ENCODE data around the gene KCNK13.
"Not testable (repeated sequence)": the region's sequence is repeated elsewhere in the genome, so short reads cannot be mapped to it uniquely, and the experiment has no call there.

KCNK13 gene

DNA sequence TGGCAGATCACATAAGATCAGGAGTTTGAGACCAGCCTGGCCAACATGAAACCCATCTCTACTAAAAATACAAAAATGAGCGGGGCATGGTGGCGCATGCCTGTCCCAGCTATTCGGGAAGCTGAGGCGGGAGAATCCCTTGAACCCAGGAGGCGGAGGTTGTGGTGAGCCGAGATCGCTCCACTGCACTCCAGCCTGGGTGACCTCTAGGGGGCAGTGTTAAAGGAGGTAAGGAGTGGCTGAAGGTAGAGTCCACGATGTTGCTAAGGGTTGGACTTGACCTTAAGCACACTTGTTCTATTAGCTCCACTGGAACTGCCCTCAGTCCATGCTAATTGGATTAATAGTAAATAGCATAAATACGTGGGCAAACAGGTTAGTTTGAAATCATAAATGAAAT, 132.1 kb downstream of the KCNK13 start:
- DNase-seq (ENCODE audit: low read depth), result no peak

DNA sequence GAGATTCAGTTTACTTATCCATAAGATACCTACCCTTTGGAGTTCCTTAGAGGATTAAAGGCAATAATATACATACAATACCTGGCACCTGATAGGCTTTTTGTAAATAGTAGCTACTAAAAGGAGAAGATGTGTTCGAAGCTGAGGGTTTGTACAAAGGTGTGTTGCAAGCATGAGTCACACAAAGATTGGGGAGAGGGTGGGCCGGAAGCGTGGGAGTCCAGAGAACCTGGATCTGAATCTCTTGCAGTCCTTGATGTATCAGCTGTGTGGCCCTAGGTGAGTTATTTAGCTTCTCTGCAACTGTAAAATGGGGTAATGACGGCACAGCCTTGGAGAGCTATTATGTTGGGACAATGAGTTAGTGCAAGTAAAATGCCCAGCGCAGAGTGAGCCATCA, 132.9 kb downstream of the KCNK13 start:
- DNase-seq (ENCODE audit: low read depth), result no peak

DNA sequence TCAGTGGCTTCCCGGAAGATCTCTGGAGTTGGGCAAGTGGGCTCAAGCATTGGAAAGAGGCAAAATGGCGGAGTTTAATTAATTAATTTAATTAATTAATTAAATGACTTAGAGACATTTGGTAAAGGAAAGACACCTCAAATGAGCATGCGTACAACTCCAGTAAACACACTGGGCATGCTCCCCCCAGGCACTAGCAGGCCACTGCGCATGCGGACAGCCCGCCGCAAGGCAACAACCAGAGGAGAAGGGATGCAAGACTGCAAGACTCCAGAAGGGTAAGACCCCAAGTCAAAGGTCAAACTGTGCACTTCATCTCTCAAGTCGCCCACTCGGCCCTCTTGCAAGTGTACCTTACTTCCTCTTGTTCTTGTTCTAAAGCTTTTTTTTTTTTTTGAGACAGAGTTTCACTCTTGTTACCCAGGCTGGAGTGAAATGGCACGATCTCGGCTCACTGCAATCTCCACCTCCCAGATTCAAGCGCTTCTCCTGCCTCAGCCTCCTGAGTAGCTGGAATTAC, 136.8 kb downstream of the KCNK13 start:
- no peak for DNase-seq (ENCODE audit: low read depth)

DNA sequence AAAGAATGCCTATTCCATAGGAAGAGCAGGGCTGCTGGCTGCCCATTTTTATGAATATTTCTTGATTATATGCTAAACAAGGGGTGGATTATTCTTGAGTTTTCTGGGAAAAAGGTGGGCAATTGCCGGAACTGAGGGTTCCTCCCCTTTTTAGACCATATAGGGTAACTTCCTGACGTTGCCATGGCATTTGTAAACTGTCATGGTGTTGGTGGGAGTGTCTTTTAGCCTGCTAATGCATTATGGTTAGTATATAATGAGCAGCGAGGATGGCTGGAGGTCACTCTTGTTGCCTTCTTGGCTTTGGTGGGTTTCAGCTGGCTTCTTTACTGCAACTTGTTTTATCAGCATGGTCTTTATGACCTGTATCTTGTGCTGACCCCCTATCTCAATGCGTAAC, 138.8 kb downstream of the KCNK13 start:
- DNase-seq (ENCODE audit: low read depth), result not testable (repeated sequence)

DNA sequence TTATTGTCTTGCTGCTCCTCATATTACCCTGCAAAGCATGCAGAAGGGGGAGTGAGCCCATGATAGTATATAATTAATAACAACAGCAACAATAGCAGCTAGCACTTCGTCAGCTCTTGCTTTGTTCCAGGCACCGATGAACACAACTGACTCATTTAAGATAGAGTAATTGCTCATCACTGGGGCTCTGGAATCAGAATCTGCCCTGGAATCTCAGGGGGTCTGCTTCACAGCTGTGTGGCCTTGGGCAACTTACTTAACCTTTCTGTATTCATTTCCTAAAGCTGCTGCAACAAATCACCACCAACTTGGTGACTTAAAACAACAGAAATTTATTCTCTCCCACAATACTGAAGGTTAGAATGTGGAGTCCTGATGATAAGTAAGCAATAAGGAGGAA, 139.6 kb downstream of the KCNK13 start:
- DNase-seq (ENCODE audit: low read depth), result no peak

DNA sequence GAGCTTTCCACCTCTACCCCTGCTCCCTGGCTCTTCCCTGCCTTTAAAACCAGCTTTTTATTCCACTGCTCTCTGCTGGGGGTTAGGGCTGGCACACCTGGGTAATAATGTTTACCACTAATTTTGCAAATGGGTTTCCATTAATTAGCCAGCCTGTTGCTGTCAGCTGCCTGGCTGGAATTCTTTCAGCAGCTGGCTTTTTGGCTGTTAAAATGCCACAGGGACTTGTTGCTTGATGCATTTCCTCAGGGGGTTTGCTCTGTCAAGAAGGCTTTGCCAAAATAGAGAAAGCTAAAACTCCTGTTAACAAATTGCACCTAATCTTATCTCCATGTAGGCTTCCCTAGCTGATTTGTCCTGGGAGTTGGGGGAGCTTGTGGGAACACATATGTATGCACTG, 142.7 kb downstream of the KCNK13 start:
- DNase-seq (ENCODE audit: low read depth), result no peak

DNA sequence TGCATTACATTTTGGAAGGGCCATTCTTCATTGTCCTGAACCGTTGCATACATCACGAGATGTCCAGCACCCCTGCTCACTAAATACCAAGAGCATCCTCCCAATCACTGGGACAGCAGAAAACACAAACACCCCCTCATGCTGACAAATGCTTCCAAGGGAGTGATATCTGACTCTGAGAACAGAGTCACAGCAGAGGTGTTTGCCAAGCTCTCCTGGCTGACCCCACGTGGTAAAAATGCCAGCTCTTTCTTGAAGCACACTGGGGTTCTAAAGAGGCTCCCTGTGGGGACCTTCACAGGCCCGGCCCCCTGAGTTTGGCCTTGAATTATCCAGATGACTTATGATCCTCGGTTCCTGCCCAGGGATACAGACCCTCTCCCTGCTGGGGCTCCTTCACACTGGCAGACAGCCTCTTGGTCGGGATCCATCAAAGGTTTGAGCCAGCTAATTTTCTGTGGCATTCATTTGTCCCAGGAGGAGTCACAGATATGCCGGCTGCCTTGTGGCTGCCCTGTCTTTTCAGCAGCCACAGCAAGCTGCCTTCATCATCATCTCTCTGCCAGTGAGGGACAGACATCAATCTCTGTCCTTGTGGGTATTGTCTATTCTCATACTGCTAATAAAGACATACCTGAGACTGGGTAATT, 151.4 kb downstream of the KCNK13 start:
- DNase-seq (ENCODE audit: low read depth), result no peak

DNA sequence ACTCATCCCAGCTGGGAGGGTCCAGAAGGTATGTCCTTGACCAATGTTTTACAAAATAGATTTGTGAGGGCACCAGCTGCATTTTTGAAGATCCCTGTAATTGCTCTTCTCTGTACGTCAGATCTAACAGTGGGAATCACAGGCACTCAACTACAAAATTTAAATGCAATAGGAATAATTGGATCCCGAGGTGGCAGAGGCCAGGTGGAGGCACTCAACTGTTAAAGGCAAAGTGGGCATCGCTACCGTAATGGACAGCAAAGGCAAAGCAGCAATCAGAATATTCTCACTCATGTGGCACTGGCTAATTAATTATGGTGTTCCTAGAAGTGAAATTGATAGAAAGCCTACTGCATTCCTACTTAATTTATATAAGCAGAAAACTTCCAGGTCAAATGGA, 166.7 kb downstream of the KCNK13 start:
- DNase-seq (ENCODE audit: low read depth), result no peak

DNA sequence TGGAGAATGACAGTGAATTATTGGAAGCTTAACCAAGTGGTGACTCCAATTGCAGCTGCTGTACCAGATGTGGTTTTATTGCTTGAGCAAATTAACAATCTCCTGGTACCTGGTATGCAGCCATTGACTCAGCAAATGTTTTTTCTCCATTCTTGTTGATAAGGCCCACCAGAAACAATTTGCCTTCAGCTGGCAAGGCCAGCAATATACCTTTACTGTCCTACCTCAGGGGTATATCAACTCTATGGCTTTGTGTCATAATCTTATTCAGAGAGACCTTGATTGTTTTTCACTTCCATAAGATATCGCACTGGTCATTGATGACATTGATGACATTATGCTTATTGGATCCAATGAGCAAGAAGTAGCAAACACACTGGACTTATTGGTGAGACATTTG, 168.1 kb downstream of the KCNK13 start:
- not testable (repeated sequence) for DNase-seq (ENCODE audit: low read depth)

Measured in GM04503 (cell line).